ENCODE data around the gene LAMA5. TPM values are rescaled to one million over a fixed set of nuclear protein-coding genes. Genes with fewer than 3 reads are reported as not detected.

The LAMA5 gene
- total RNA-seq, 2 donors from 2014 or later: 315 to 369 TPM

GRCh38 chr20:62309198-62309944 lies 57.7 kb downstream of the LAMA5 start:
- Histone ChIP-seq H3K36me3 (ENCODE audit: control insufficient read depth, insufficient read depth, low read length) (peaks cover 43% of the 10 kb centered on the region), H3K27me3 (ENCODE audit: control insufficient read depth, insufficient read depth, low read length, poor library complexity, severe bottlenecking) (no peaks in the 10 kb centered on the region), H3K9me3 (ENCODE audit: control insufficient read depth, low read length) (no peaks in the 10 kb centered on the region), H3K9ac (ENCODE audit: extremely low read depth, low read length, poor library complexity, severe bottlenecking) (no peak overlapping the region), H3K4me1 (ENCODE audit: control insufficient read depth, insufficient read depth, low read length) (peaks cover 11% of the 10 kb centered on the region), H3K27ac (ENCODE audit: low read depth, low read length) (peak overlapping the region; percentile 24), H3K4me3 (ENCODE audit: low read length) (no peak overlapping the region)
- no peak overlapping the region for H3K4me3 Mint-ChIP-seq
- no peak for DNase-seq
- H3K4me1 Mint-ChIP-seq: peaks cover 7% of the 10 kb centered on the region
- H3K36me3 Mint-ChIP-seq (ENCODE audit: low read depth): peaks cover 30% of the 10 kb centered on the region
- WGBS, 2 experiments (ENCODE audit: insufficient coverage in 1 of 2, insufficient read length in 1 of 2): 87 to 92% methylated on average over 10 to 24 of the region's 26 CpGs
- TF ChIP-seq CTCF (conservative IDR thresholded peaks at IDR 0.05): no peak
- no peak overlapping the region for H3K27ac Mint-ChIP-seq
- H3K9me3 Mint-ChIP-seq: no peaks in the 10 kb centered on the region
- H3K27me3 Mint-ChIP-seq (ENCODE audit: insufficient read depth): no peaks in the 10 kb centered on the region

GRCh38 chr20:62308102-62308822 lies 58.9 kb downstream of the LAMA5 start:
- H3K4me1 Mint-ChIP-seq: peaks cover 14% of the 10 kb centered on the region
- 93% methylated on average over 15 to 29 of the region's 29 CpGs for WGBS, 2 experiments (ENCODE audit: insufficient coverage in 1 of 2, insufficient read length in 1 of 2)
- no peaks in the 10 kb centered on the region for H3K27me3 Mint-ChIP-seq (ENCODE audit: insufficient read depth)
- Histone ChIP-seq H3K9ac (ENCODE audit: extremely low read depth, low read length, poor library complexity, severe bottlenecking) (no peak overlapping the region), H3K4me1 (ENCODE audit: control insufficient read depth, insufficient read depth, low read length) (peaks cover 13% of the 10 kb centered on the region), H3K36me3 (ENCODE audit: control insufficient read depth, insufficient read depth, low read length) (peaks cover 46% of the 10 kb centered on the region), H3K4me3 (ENCODE audit: low read length) (no peak overlapping the region), H3K9me3 (ENCODE audit: control insufficient read depth, low read length) (no peaks in the 10 kb centered on the region), H3K27me3 (ENCODE audit: control insufficient read depth, insufficient read depth, low read length, poor library complexity, severe bottlenecking) (no peaks in the 10 kb centered on the region), H3K27ac (ENCODE audit: low read depth, low read length) (peak overlapping the region; percentile 36)
- no peak overlapping the region for H3K27ac Mint-ChIP-seq
- no peaks in the 10 kb centered on the region for H3K9me3 Mint-ChIP-seq
- peaks cover 36% of the 10 kb centered on the region for H3K36me3 Mint-ChIP-seq (ENCODE audit: low read depth)
- DNase-seq: no peak
- TF ChIP-seq CTCF (conservative IDR thresholded peaks at IDR 0.05): no peak
- H3K4me3 Mint-ChIP-seq: no peak overlapping the region

GRCh38 chr20:62307226-62308101 lies 59.6 kb downstream of the LAMA5 start:
- Histone ChIP-seq H3K4me3 (ENCODE audit: low read length) (no peak overlapping the region), H3K36me3 (ENCODE audit: control insufficient read depth, insufficient read depth, low read length) (peaks cover 46% of the 10 kb centered on the region), H3K27ac (ENCODE audit: low read depth, low read length) (no peak overlapping the region), H3K9me3 (ENCODE audit: control insufficient read depth, low read length) (no peaks in the 10 kb centered on the region), H3K4me1 (ENCODE audit: control insufficient read depth, insufficient read depth, low read length) (peaks cover 13% of the 10 kb centered on the region), H3K9ac (ENCODE audit: extremely low read depth, low read length, poor library complexity, severe bottlenecking) (no peak overlapping the region), H3K27me3 (ENCODE audit: control insufficient read depth, insufficient read depth, low read length, poor library complexity, severe bottlenecking) (no peaks in the 10 kb centered on the region)
- Mint-ChIP-seq H3K9me3 (no peaks in the 10 kb centered on the region), H3K36me3 (ENCODE audit: low read depth) (peaks cover 36% of the 10 kb centered on the region), H3K27me3 (ENCODE audit: insufficient read depth) (no peaks in the 10 kb centered on the region), H3K4me1 (peaks cover 14% of the 10 kb centered on the region), H3K27ac (no peak overlapping the region), H3K4me3 (no peak overlapping the region)
- TF ChIP-seq CTCF (conservative IDR thresholded peaks at IDR 0.05): no peak
- DNase-seq: no peak
- 94 to 98% methylated on average over 36 to 42 of the region's 42 CpGs for WGBS, 2 experiments (ENCODE audit: insufficient coverage in 1 of 2, insufficient read length in 1 of 2)

Measured in endodermal cell (in vitro differentiated cells).